Heart left ventricle (tissue), 16 donors: Measurements from ENCODE around the gene TERF2IP. TPM values are rescaled to one million over a fixed set of nuclear protein-coding genes. Genes with fewer than 3 reads are reported as not detected.

Source experiments
- ATAC-seq, 4 donors: fragments of 200-7000 bp; cut with Tn5 transposase; one replicate each; pipeline ENCODE4 v1.9.1; 2020 to 2022; ENCODE audit warnings: moderate library complexity in 4 of 4, mild to moderate bottlenecking in 3 of 4, moderate number of reproducible peaks in 1 of 4
- DNase-seq, 5 donors: peaks; one replicate each; pipeline ENCODE4 v3.0.0-alpha.2; 2020
- H3K27ac ChIP-seq, 12 donors: fragments of 200-600 bp; sonication (generic) in 4 of 12; one replicate each; pipeline versions ENCODE4 v1.5.0 to v1.8.0; 2016 to 2022; ENCODE audit warnings: mild to moderate bottlenecking in 2 of 12
- H3K27me3 ChIP-seq, 9 donors: fragments of 200-600 bp; sonication (generic) in 2 of 9; one replicate each; pipeline versions ENCODE4 v1.5.1 to v1.8.0; 2016 to 2022; ENCODE audit warnings: mild to moderate bottlenecking in 3 of 9
- H3K36me3 ChIP-seq, 9 donors: fragments of 200-600 bp; sonication (generic) in 2 of 9; one replicate each; pipeline versions ENCODE4 v1.5.0 to v1.8.0; 2018 to 2022; ENCODE audit warnings: mild to moderate bottlenecking in 2 of 9
- H3K4me1 ChIP-seq, 12 donors: fragments of 200-600 bp; sonication (generic) in 4 of 12; one replicate each; pipeline versions ENCODE4 v1.5.0 to v1.8.0; 2016 to 2022; ENCODE audit warnings: mild to moderate bottlenecking in 3 of 12
- H3K4me3 ChIP-seq, 12 donors: fragments of 200-600 bp; sonication (generic) in 4 of 12; one replicate each; pipeline versions ENCODE4 v1.5.0 to v1.8.0; 2017 to 2022; ENCODE audit warnings: mild to moderate bottlenecking in 9 of 12, moderate library complexity in 4 of 12
- H3K9me3 ChIP-seq, 12 donors: fragments of 200-600 bp; sonication (generic) in 4 of 12; one replicate each; pipeline versions ENCODE4 v1.5.0 to v1.8.0; 2016 to 2022; ENCODE audit warnings: mild to moderate bottlenecking in 1 of 12
- CTCF ChIP-seq, 12 donors: fragments of 200-600 bp; sonication (generic) in 4 of 12; IDR thresholded peaks; one replicate each; pipeline versions ENCODE4 v1.5.0 to v1.8.0; 2018 to 2022; ENCODE audit warnings: antibody characterized with exemption in 12 of 12, mild to moderate bottlenecking in 5 of 12
- POLR2A ChIP-seq, 2 donors: fragments of 450-650 bp; IDR thresholded peaks; one replicate each; pipeline ENCODE4 v1.6.1; 2017; ENCODE audit warnings: antibody characterized with exemption in 2 of 2, mild to moderate bottlenecking in 2 of 2, moderate library complexity in 2 of 2
- WGBS, 4 donors: extraction: QIAGEN DNeasy Blood & Tissue Kit in 2 of 4; methylation state at CpG; one replicate each; pipeline versions ENCODE4 v1.1.5 to v1.1.7; 2013 to 2018; 5-methylcytosine and 5-hydroxymethylcytosine counted together
- intact Hi-C, 10 donors: fragments of 100-400 bp; cut with DNase I; formaldehyde crosslinking; loops; one replicate each; pipeline versions ENCODE4 v1.11.1 to v1.14.2; 2022
- polyA plus RNA-seq, 2 donors: library from polyadenylated mRNA; stranded (reverse); fragments of 200-250 nt; gene quantifications; one replicate each; pipeline ENCODE4 v1.2.3, GENCODE V29; 2013
- total RNA-seq, 9 donors: library from RNA; depleted of rRNA in 2 of 9; stranded (reverse); fragments of >200 nt in 2 of 9; fragmentation: NEBNext Ultra II Directional in 3 of 9; extraction: Animal tissue kit (Norgen Biotek cat#: 25700) in 3 of 9; gene quantifications; one replicate each; pipeline versions ENCODE4 v1.1.0 to v1.2.4, GENCODE V29; 2016 to 2023
- donor health status: ischemic (EF 13 %, LVEDD 7.1; RV severe dilation, severe dysfunction).
- donor health status: healthy with polysubstance abuse.
- donor health status: DM: no; HTN: yes; CAD: no.
- donor health status: DM: no; HTN: no; CAD: no.
- donor health status: ischemic (EF 25% LVEDD 6.9; RV normal size, moderate dysfunction).
- donor health status: ischemic (EF 25% LVEDD 5.7; RV mildly dilated, moderate dysfunction).
- donor health status: healthy.
- donor health status: DM: yes; HTN: yes; CAD: no.
- donor health status: ischemic (EF 35%, LVEDD 5.7; RV mildly dilated, moderate dysfunction).
- donor health status: nonischemic (EF 11% LVEDD 7.7; RV severe dilation, severe dysfunction).
- donor health status: DM: yes; HTN: yes; CAD: no.
- donor health status: PGD.
- donor health status: ischemic (EF 29% LVEDD 5.4; RV normal size, mild dysfunction).
- donor health status: nonischemic (EF 23%, LVEDD 6.1; RV moderate dilation, normal function).

The TERF2IP gene
- total and polyA plus RNA-seq, 11 donors, result 52.0 to 79.2 (median 73.1) TPM

- 81 to 94% (median 92%) methylated on average over 5 of the region's 5 CpGs for WGBS, 4 donors
- Histone ChIP-seq H3K36me3 (no peaks in the 10 kb centered on the region), H3K4me1 (no peaks in the 10 kb centered on the region), H3K4me3 (no peak within 1 kb of the TSS), H3K9me3 (no peaks in the 10 kb centered on the region), H3K27me3 (no peaks in the 10 kb centered on the region), H3K27ac (no peak within 1 kb of the TSS)
- DNase-seq (no peak), ATAC-seq (no peak)
- no peak for TF ChIP-seq CTCF (IDR thresholded peaks at IDR 0.05)
- no peak for TF ChIP-seq POLR2A (IDR thresholded peaks at IDR 0.05)
- intact Hi-C loops, result no loop called here
These were observed 53.8 kb downstream of the TERF2IP start, which contains the start of gene DUXB for GRCh38 chr16:75701361-75701760. Gene DUXB, minus strand, starts transcription at chr16:75701461. Its CDS starts 43 bp downstream, at chr16:75701418.

GRCh38 chr16:75702242-75702641 is 54.7 kb downstream of the TERF2IP start:
- no peak overlapping the region for H3K27ac ChIP-seq
- no peak overlapping the region for H3K4me3 ChIP-seq
- DNase-seq, result no peak
- no peak for ATAC-seq
- H3K9me3 ChIP-seq, result no peaks in the 10 kb centered on the region
- H3K4me1 ChIP-seq, result no peaks in the 10 kb centered on the region
- TF ChIP-seq POLR2A (IDR thresholded peaks at IDR 0.05), result no peak
- no peak for TF ChIP-seq CTCF (IDR thresholded peaks at IDR 0.05)
- 70 to 82% (median 76%) methylated on average over 2 of the region's 2 CpGs for WGBS, 4 donors
- no peaks in the 10 kb centered on the region for H3K27me3 ChIP-seq
- intact Hi-C loops, result no loop called here
- no peaks in the 10 kb centered on the region for H3K36me3 ChIP-seq

GRCh38 chr16:75703306-75703705 is 55.7 kb downstream of the TERF2IP start:
- Histone ChIP-seq H3K4me1 (no peaks in the 10 kb centered on the region), H3K27me3 (no peaks in the 10 kb centered on the region), H3K36me3 (no peaks in the 10 kb centered on the region), H3K4me3 (no peak overlapping the region), H3K9me3 (no peaks in the 10 kb centered on the region), H3K27ac (no peak overlapping the region)
- WGBS, 4 donors, result 86 to 99% (median 94%) methylated on average over 4 of the region's 4 CpGs
- ATAC-seq, result no peak
- no peak for DNase-seq
- intact Hi-C loops, result no loop called here
- TF ChIP-seq POLR2A (IDR thresholded peaks at IDR 0.05) (no peak), CTCF (IDR thresholded peaks at IDR 0.05) (no peak)

Other genes starting within 250 kb of the TERF2IP start
- 10 to 100 TPM; 17.7 to 31.2 (median 24.9) TPM for gene CFDP1, start 214.3 kb upstream of the TERF2IP start, total RNA-seq
- 10 to 100 TPM; 36.3 to 60.6 TPM for gene CFDP1, start 214.3 kb upstream of the TERF2IP start, polyA plus RNA-seq
- gene TMEM170A, start 183.1 kb upstream of the TERF2IP start, total RNA-seq, result 10 to 100 TPM in 4 of 9 donors, 1 to 10 TPM in 5; 7.7 to 14.6 (median 9.5) TPM
- 1 to 10 TPM; 4.3 to 8.2 TPM for gene TMEM170A, start 183.1 kb upstream of the TERF2IP start, polyA plus RNA-seq
- gene CHST6, start 152.3 kb upstream of the TERF2IP start, total RNA-seq, result 1 to 10 TPM in 3 of 9 donors, under 1 TPM in 6; 0.32 to 1.8 (median 0.88) TPM
- 1 to 10 TPM in 1 of 2 donors, under 1 TPM in 1; 0.46 to 1.1 TPM for gene CHST6, start 152.3 kb upstream of the TERF2IP start, polyA plus RNA-seq
- under 1 TPM in 6 of 9 donors, not detected in 3; 0.15 to 0.96 (median 0.44) TPM for gene CHST5, start 111.7 kb upstream of the TERF2IP start, total RNA-seq
- gene CHST5, start 111.7 kb upstream of the TERF2IP start, polyA plus RNA-seq, result under 1 TPM; 0.18 to 0.61 TPM
- gene TMEM231, start 91.5 kb upstream of the TERF2IP start, total RNA-seq, result 1 to 10 TPM; 4.4 to 9.1 (median 7.1) TPM
- 1 to 10 TPM; 1.7 to 8.0 TPM for gene TMEM231, start 91.5 kb upstream of the TERF2IP start, polyA plus RNA-seq
- gene GABARAPL2, start 81.4 kb upstream of the TERF2IP start, total RNA-seq, result 100 to 1,000 TPM; 145 to 256 (median 210) TPM
- gene GABARAPL2, start 81.4 kb upstream of the TERF2IP start, polyA plus RNA-seq, result 100 to 1,000 TPM; 141 to 235 TPM
- gene ADAT1, start 24.5 kb upstream of the TERF2IP start, total RNA-seq, result 10 to 100 TPM; 16.8 to 37.5 (median 24.1) TPM
- gene ADAT1, start 24.5 kb upstream of the TERF2IP start, polyA plus RNA-seq, result 10 to 100 TPM in 1 of 2 donors, 1 to 10 TPM in 1; 8.0 to 15.3 TPM
- gene KARS1, start 108 bp upstream of the TERF2IP start, total RNA-seq, result 100 to 1,000 TPM; 111 to 152 (median 129) TPM
- gene KARS1, start 108 bp upstream of the TERF2IP start, polyA plus RNA-seq, result 100 to 1,000 TPM in 1 of 2 donors, 10 to 100 TPM in 1; 93.2 to 154 TPM
- gene CPHXL2, start 29.2 kb downstream of the TERF2IP start, total RNA-seq, result not detected
- gene CPHXL2, start 29.2 kb downstream of the TERF2IP start, polyA plus RNA-seq, result not detected
- gene DUXB, start 53.7 kb downstream of the TERF2IP start, total RNA-seq, result not detected
- not detected for gene DUXB, start 53.7 kb downstream of the TERF2IP start, polyA plus RNA-seq
- gene CPHXL, start 78.7 kb downstream of the TERF2IP start, total RNA-seq, result not detected
- not detected for gene CPHXL, start 78.7 kb downstream of the TERF2IP start, polyA plus RNA-seq